Breast epithelium (tissue), 4 donors: ENCODE results near the gene CYBRD1. TPM values are rescaled to one million over a fixed set of nuclear protein-coding genes. Genes with fewer than 3 reads are reported as not detected.

Source experiments
- DNase-seq, 2 donors: peaks; one replicate each; pipeline ENCODE4 v3.0.0-alpha.2; 2019; ENCODE audit warnings: low spot score in 2 of 2
- H3K27ac ChIP-seq, 2 donors: fragments of 200-600 bp; sonication (generic) in 1 of 2; one replicate each; pipeline ENCODE4 v1.5.1; 2016 to 2019; ENCODE audit warnings: mild to moderate bottlenecking in 1 of 2
- H3K27me3 ChIP-seq, 2 donors: fragments of 200-600 bp; sonication (generic) in 1 of 2; one replicate each; pipeline versions ENCODE4 v1.5.1 to v1.6.0; 2017 to 2019; ENCODE audit warnings: control low read depth in 1 of 2, mild to moderate bottlenecking in 1 of 2
- H3K36me3 ChIP-seq: fragments of 200-600 bp; one replicate; pipeline ENCODE4 v1.5.1; 2019
- H3K4me1 ChIP-seq, 2 donors: fragments of 200-600 bp; sonication (generic); one replicate each; pipeline ENCODE4 v1.5.1; 2016 to 2019; ENCODE audit warnings: control low read depth in 1 of 2
- H3K4me3 ChIP-seq, 3 donors: fragments of 200-600 bp; sonication (generic); 1 replicate in 2 of 3; 2 replicates in 1 of 3; pipeline ENCODE4 v1.5.1; 2016 to 2019; ENCODE audit warnings: mild to moderate bottlenecking in 3 of 3, moderate library complexity in 2 of 3
- H3K9me3 ChIP-seq, 2 donors: fragments of 200-600 bp; sonication (generic) in 1 of 2; one replicate each; pipeline ENCODE4 v1.5.1; 2016 to 2019; ENCODE audit warnings: control low read depth in 1 of 2
- POLR2A ChIP-seq: fragments of 450-650 bp; IDR thresholded peaks from one replicate; pipeline ENCODE4 v1.6.1; 2016; ENCODE audit warnings: antibody characterized with exemption, mild to moderate bottlenecking, moderate library complexity
- POLR2AphosphoS5 ChIP-seq, 3 donors: sonication (generic); formaldehyde crosslinking; IDR thresholded peaks; one replicate each; pipeline ENCODE4 v1.6.1; 2017; ENCODE audit warnings: antibody characterized with exemption in 3 of 3
- intact Hi-C: fragments of 100-400 bp; cut with DNase I; formaldehyde crosslinking; loops from one replicate; pipeline ENCODE4 v1.15.1; 2023; ENCODE audit warnings: low total_unique reads
- total RNA-seq, 3 donors: library from RNA; depleted of rRNA; stranded (reverse); fragments of >200 nt; gene quantifications; one replicate each; pipeline ENCODE4 v1.1.0, GENCODE V29; 2016
- TF ChIP-seq, protein P1 (sequence below), 3 donors: fragments of 450-650 bp; IDR thresholded peaks; one replicate each; pipeline ENCODE4 v1.5.1; 2016 to 2017; ENCODE audit warnings: antibody characterized with exemption in 3 of 3, mild to moderate bottlenecking in 3 of 3, moderate library complexity in 3 of 3

The CYBRD1 gene
- total RNA-seq, 3 donors from 2014 or later, result 396 to 761 (median 409) TPM

GRCh38 chr2:171590116-171590515 lies 67.8 kb downstream of the CYBRD1 start:
- TF ChIP-seq, protein P1, sequence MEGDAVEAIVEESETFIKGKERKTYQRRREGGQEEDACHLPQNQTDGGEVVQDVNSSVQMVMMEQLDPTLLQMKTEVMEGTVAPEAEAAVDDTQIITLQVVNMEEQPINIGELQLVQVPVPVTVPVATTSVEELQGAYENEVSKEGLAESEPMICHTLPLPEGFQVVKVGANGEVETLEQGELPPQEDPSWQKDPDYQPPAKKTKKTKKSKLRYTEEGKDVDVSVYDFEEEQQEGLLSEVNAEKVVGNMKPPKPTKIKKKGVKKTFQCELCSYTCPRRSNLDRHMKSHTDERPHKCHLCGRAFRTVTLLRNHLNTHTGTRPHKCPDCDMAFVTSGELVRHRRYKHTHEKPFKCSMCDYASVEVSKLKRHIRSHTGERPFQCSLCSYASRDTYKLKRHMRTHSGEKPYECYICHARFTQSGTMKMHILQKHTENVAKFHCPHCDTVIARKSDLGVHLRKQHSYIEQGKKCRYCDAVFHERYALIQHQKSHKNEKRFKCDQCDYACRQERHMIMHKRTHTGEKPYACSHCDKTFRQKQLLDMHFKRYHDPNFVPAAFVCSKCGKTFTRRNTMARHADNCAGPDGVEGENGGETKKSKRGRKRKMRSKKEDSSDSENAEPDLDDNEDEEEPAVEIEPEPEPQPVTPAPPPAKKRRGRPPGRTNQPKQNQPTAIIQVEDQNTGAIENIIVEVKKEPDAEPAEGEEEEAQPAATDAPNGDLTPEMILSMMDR (IDR thresholded peaks at IDR 0.05), result no peak
- TF ChIP-seq POLR2AphosphoS5 (IDR thresholded peaks at IDR 0.05) (no peak), POLR2A (no peak)
- Histone ChIP-seq H3K27ac (no peak overlapping the region), H3K27me3 (no peaks in the 10 kb centered on the region), H3K4me1 (no peaks in the 10 kb centered on the region), H3K4me3 (no peak overlapping the region), H3K36me3 (no peaks in the 10 kb centered on the region), H3K9me3 (peaks cover 0 to 5% of the 10 kb centered on the region in 2 donors)
- intact Hi-C loops, result no loop called here
- no peak for DNase-seq

DNA sequence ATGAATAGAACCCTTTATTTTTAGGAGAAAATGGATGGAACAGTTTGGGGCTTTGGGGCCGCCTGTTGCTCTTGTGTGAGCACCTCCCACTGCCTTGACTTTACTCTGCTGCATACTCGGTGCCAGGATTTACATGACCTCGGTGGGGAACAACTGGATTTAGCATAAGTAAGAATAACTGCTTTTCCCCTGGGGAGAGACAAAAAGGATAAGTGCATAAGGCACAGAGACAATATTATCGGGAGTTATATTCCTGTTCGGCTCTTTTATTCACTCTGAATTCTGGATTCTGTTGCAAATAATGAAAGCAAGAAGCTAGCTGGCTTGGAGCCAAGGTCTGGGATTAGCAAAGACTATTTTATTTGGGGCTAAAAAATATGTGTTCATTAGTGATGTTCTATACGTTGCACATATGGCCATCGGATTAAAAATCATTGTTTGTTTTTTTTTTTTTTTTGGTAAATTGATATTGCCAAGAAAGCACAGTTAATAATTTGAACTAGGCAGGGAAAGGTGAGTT lies 69.8 kb downstream of the CYBRD1 start:
- H3K27ac ChIP-seq, result no peak overlapping the region
- no peaks in the 10 kb centered on the region for H3K4me1 ChIP-seq
- no peaks in the 10 kb centered on the region for H3K36me3 ChIP-seq
- H3K4me3 ChIP-seq, result peak overlapping the region in 2 of 3 donors; percentile 13 to 24
- H3K27me3 ChIP-seq, result no peaks in the 10 kb centered on the region
- TF ChIP-seq, protein P1 (IDR thresholded peaks at IDR 0.05), result no peak
- TF ChIP-seq POLR2A (no peak), POLR2AphosphoS5 (IDR thresholded peaks at IDR 0.05) (no peak)
- H3K9me3 ChIP-seq, result peaks cover 0 to 5% of the 10 kb centered on the region in 2 donors
- intact Hi-C loops, result no loop called here
- no peak for DNase-seq

GRCh38 chr2:171595456-171595855 lies 73.2 kb downstream of the CYBRD1 start:
- Histone ChIP-seq H3K4me1 (no peaks in the 10 kb centered on the region), H3K4me3 (no peak overlapping the region), H3K27ac (no peak overlapping the region), H3K9me3 (peaks cover 0 to under 1% of the 10 kb centered on the region in 2 donors), H3K36me3 (no peaks in the 10 kb centered on the region), H3K27me3 (no peaks in the 10 kb centered on the region)
- intact Hi-C loops, result no loop called here
- no peak for TF ChIP-seq POLR2AphosphoS5 (IDR thresholded peaks at IDR 0.05)
- TF ChIP-seq, protein P1 (IDR thresholded peaks at IDR 0.05), result no peak
- TF ChIP-seq POLR2A, result no peak
- DNase-seq, result no peak

- TF ChIP-seq POLR2AphosphoS5 (IDR thresholded peaks at IDR 0.05), result no peak
- no peak for TF ChIP-seq POLR2A
- TF ChIP-seq, protein P1 (IDR thresholded peaks at IDR 0.05), result no peak
- no peaks in the 10 kb centered on the region for H3K27me3 ChIP-seq
- H3K4me1 ChIP-seq, result no peaks in the 10 kb centered on the region
- no peaks in the 10 kb centered on the region for H3K36me3 ChIP-seq
- no peak overlapping the region for H3K27ac ChIP-seq
- no peaks in the 10 kb centered on the region for H3K9me3 ChIP-seq
- no peak for DNase-seq
- no peak overlapping the region for H3K4me3 ChIP-seq
- intact Hi-C loops, result no loop called here
Observed at GRCh38 chr2:171595896-171596295, 73.6 kb downstream of the CYBRD1 start.

- H3K9me3 ChIP-seq, result no peaks in the 10 kb centered on the region
- H3K27ac ChIP-seq, result no peak overlapping the region
- intact Hi-C loops, result no loop called here
- H3K4me1 ChIP-seq, result no peaks in the 10 kb centered on the region
- H3K27me3 ChIP-seq, result no peaks in the 10 kb centered on the region
- DNase-seq, result no peak
- TF ChIP-seq, protein P1 (IDR thresholded peaks at IDR 0.05), result peak; percentile 56 to 71 (median 67)
- TF ChIP-seq POLR2A (no peak), POLR2AphosphoS5 (IDR thresholded peaks at IDR 0.05) (no peak)
- H3K36me3 ChIP-seq, result no peaks in the 10 kb centered on the region
- H3K4me3 ChIP-seq, result no peak overlapping the region
Observed at GRCh38 chr2:171598713-171599319, 76.5 kb downstream of the CYBRD1 start.
